SU-DHL-6 (cell line): ENCODE measurements around the gene CAV1.

Experiments used
- H2AFZ ChIP-seq: fragments of 200-600 bp; sonication (generic); 2 replicates; pipeline ENCODE4 v1.6.1; 2014; ENCODE audit warnings: low read depth, mild to moderate bottlenecking, moderate library complexity, mixed read lengths, antibody characterized with exemption, low read length; ENCODE audit not compliant: severe bottlenecking
- H3F3A ChIP-seq: fragments of 200-600 bp; shearing (Covaris generic); 2 replicates; pipeline ENCODE4 v1.6.0; 2016; ENCODE audit warnings: antibody characterized with exemption, mild to moderate bottlenecking; ENCODE audit not compliant: insufficient read depth
- H3K27ac ChIP-seq: fragments of 200-600 bp; sonication (generic); 2 replicates; pipeline ENCODE4 v1.5.1; 2016; ENCODE audit warnings: low read depth, mild to moderate bottlenecking, low read length, moderate library complexity, mixed read lengths
- H3K27me3 ChIP-seq: fragments of 200-600 bp; sonication (generic), shearing (Covaris generic); 2 replicates; pipeline ENCODE4 v1.6.0; 2014; ENCODE audit warnings: mild to moderate bottlenecking, low read length
- H3K36me3 ChIP-seq: fragments of 200-600 bp; sonication (generic); 2 replicates; pipeline ENCODE4 v1.6.1; 2014; ENCODE audit warnings: mild to moderate bottlenecking, low read length, mixed read lengths
- H3K4me2 ChIP-seq: fragments of 300-600, 200-600 bp; shearing (Covaris generic), sonication (generic); 2 replicates; pipeline ENCODE4 v1.6.0; 2014; ENCODE audit warnings: low read length, low read depth, mild to moderate bottlenecking; ENCODE audit not compliant: poor library complexity, severe bottlenecking
- H3K4me3 ChIP-seq: fragments of 200-600 bp; sonication (generic); 2 replicates; pipeline ENCODE4 v1.5.1; 2014; ENCODE audit warnings: antibody characterized with exemption, low read length, mild to moderate bottlenecking, mixed read lengths; ENCODE audit not compliant: insufficient read depth, poor library complexity, severe bottlenecking
- H3K79me2 ChIP-seq: fragments of 200-600 bp; sonication (generic); 2 replicates; pipeline ENCODE4 v1.6.1; 2014; ENCODE audit warnings: mild to moderate bottlenecking, low read length, moderate library complexity; ENCODE audit not compliant: insufficient read depth
- H3K9ac ChIP-seq: fragments of 200-600 bp; sonication (generic); 2 replicates; pipeline ENCODE4 v1.7.0; 2014; ENCODE audit warnings: mild to moderate bottlenecking, low read length
- H3K9me2 ChIP-seq: fragments of 200-600 bp; sonication (generic); replicated peaks from 2 replicates; pipeline ENCODE4 v1.6.1; 2014; ENCODE audit warnings: low read length; ENCODE audit not compliant: insufficient read depth
- H3K9me3 ChIP-seq: fragments of 200-600 bp; sonication (generic); 2 replicates; pipeline ENCODE4 v1.6.1; 2014; ENCODE audit warnings: low read length, mixed read lengths; ENCODE audit not compliant: insufficient read depth
- H4K20me1 ChIP-seq: fragments of 200-600 bp; sonication (generic); 2 replicates; pipeline ENCODE4 v1.6.1; 2014; ENCODE audit warnings: low read depth, mild to moderate bottlenecking, antibody characterized with exemption, low read length, moderate library complexity, mixed read lengths
- CTCF ChIP-seq: fragments of 200-600 bp; sonication (generic); IDR thresholded peaks from one replicate; pipeline ENCODE4 v1.5.1; 2017; ENCODE audit warnings: antibody characterized with exemption, mild to moderate bottlenecking, low read length, moderate library complexity; ENCODE audit not compliant: insufficient read depth, poor library complexity, severe bottlenecking
- EZH2phosphoT487 ChIP-seq: fragments of 200-600 bp; sonication (generic), shearing (Covaris generic); conservative IDR thresholded peaks from 2 replicates; pipeline ENCODE4 v1.6.1; 2018; ENCODE audit warnings: mild to moderate bottlenecking, antibody characterized with exemption, low read length, moderate library complexity, mixed read lengths

The CAV1 gene

GRCh38 chr7:116592445-116592844 is 67.6 kb downstream of the CAV1 start:
- no peaks in the 10 kb centered on the region for H3K79me2 ChIP-seq
- H3K4me3 ChIP-seq, result no peak overlapping the region
- no peaks in the 10 kb centered on the region for H3K27me3 ChIP-seq
- H3K9me3 ChIP-seq, result no peaks in the 10 kb centered on the region
- no peak for TF ChIP-seq EZH2phosphoT487
- TF ChIP-seq CTCF, result no peak
- no peak overlapping the region for H3K27ac ChIP-seq
- no peak overlapping the region for H3K9ac ChIP-seq
- H3K36me3 ChIP-seq, result no peaks in the 10 kb centered on the region
- no peak overlapping the region for H2AFZ ChIP-seq
- H3F3A ChIP-seq, result no peaks in the 10 kb centered on the region
- H3K4me2 ChIP-seq, result no peak overlapping the region
- no peaks in the 10 kb centered on the region for H4K20me1 ChIP-seq
- H3K9me2 ChIP-seq, result no peaks in the 10 kb centered on the region

- no peaks in the 10 kb centered on the region for H3K27me3 ChIP-seq
- no peak overlapping the region for H3K9ac ChIP-seq
- H3K9me3 ChIP-seq, result no peaks in the 10 kb centered on the region
- no peaks in the 10 kb centered on the region for H3F3A ChIP-seq
- H3K27ac ChIP-seq, result no peak overlapping the region
- no peaks in the 10 kb centered on the region for H3K36me3 ChIP-seq
- no peak overlapping the region for H3K4me3 ChIP-seq
- H4K20me1 ChIP-seq, result no peaks in the 10 kb centered on the region
- TF ChIP-seq CTCF (no peak), EZH2phosphoT487 (no peak)
- H3K4me2 ChIP-seq, result no peak overlapping the region
- no peak overlapping the region for H2AFZ ChIP-seq
- no peaks in the 10 kb centered on the region for H3K79me2 ChIP-seq
- H3K9me2 ChIP-seq, result no peaks in the 10 kb centered on the region
Measured at GRCh38 chr7:116593359-116594075, 68.7 kb downstream of the CAV1 start.

GRCh38 chr7:116595063-116595462 is 70.2 kb downstream of the CAV1 start:
- Histone ChIP-seq H2AFZ (no peak overlapping the region), H3K9me2 (no peaks in the 10 kb centered on the region), H3K4me2 (no peak overlapping the region), H3K9ac (no peak overlapping the region), H3F3A (no peaks in the 10 kb centered on the region), H3K4me3 (no peak overlapping the region), H3K9me3 (no peaks in the 10 kb centered on the region), H3K36me3 (no peaks in the 10 kb centered on the region), H4K20me1 (no peaks in the 10 kb centered on the region), H3K27me3 (no peaks in the 10 kb centered on the region), H3K79me2 (no peaks in the 10 kb centered on the region), H3K27ac (no peak overlapping the region)
- TF ChIP-seq EZH2phosphoT487 (no peak), CTCF (no peak)
